ENCODE measurements around the gene MTG1. TPM values are rescaled to one million over a fixed set of nuclear protein-coding genes. Genes with fewer than 3 reads are reported as not detected.

The MTG1 gene
- total and polyA plus RNA-seq, 10 of the 15 experiments (the other 5 are each of a cell fraction or from before 2014, with no cell fraction given) = 6.2 to 104 (median 62.5) TPM

DNA sequence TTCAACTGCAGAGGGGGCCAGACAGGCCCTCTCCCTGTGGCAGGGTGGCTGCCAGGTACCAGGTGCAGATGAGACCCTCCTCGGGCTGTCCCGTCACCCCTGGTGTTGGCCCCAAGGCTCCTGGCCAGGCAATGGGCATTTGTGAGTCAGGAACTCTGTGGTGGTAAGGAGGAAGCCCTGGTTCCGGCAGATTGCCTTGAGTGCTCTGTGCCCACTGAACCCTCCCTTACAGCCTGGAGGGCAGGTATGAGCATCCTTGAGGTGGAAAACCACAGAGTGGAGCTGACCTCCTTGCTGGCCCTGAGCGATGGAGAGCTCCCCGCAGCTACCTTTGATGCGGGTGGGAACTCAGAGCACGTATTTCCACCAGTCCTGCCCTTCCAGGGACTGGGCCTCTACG, 12.9 kb upstream of the MTG1 start (continued):
- TF ChIP-seq E4F1 (IDR thresholded peaks at IDR 0.05; ENCODE audit: borderline replicate concordance, partially characterized antibody) = no peak
- no peak for TF ChIP-seq ZSCAN29 (IDR thresholded peaks at IDR 0.05)
- no peak for TF ChIP-seq IRF4 (IDR thresholded peaks at IDR 0.05; ENCODE audit: low read depth, low read length)
- TF ChIP-seq NKRF (conservative IDR thresholded peaks at IDR 0.05) = no peak

- 91% methylated on average over 4 of the region's 4 CpGs for WGBS (ENCODE audit: insufficient coverage, insufficient replicate concordance, low lambda C conversion rate, missing lambda C conversion rate)
- intact Hi-C loops (cut with micrococcal nuclease; ENCODE audit: unreplicated experiment) = no loop called here
- POLR2A ChIA-PET = no interaction called here
These were observed 10.4 kb upstream of the MTG1 start for GRCh38 chr10:133383551-133383950.

More at GRCh38 chr10:133383551-133383950, 10.4 kb upstream of the MTG1 start:
- ChIA-PET CTCF (no interaction called here), SMC1A (ENCODE audit: uncharacterized antibody, unreplicated experiment) (no interaction called here), RAD21 (ENCODE audit: unreplicated experiment) (no interaction called here)
- Histone ChIP-seq H3K36me3 (ENCODE audit: control insufficient read depth in 2 of 2, insufficient read depth in 2 of 2, low read length in 1 of 2) (no peaks in the 10 kb centered on the region), H3K4me2 (ENCODE audit: control insufficient read depth, insufficient read depth) (no peak overlapping the region), H3K4me3 (no peak overlapping the region), H2AFZ (ENCODE audit: control insufficient read depth, low read depth, low read length) (no peak overlapping the region), H3K9ac (ENCODE audit: control insufficient read depth, insufficient read depth, low read length) (no peak overlapping the region), H3K4me1 (ENCODE audit: control insufficient read depth, insufficient read depth, low read length) (peaks cover 9% of the 10 kb centered on the region), H3K9me3 (replicated peaks; ENCODE audit: control insufficient read depth, insufficient read depth, low read length) (no peaks in the 10 kb centered on the region), H3K79me2 (ENCODE audit: control insufficient read depth, insufficient read depth, low read length) (peaks cover 5% of the 10 kb centered on the region), H4K20me1 (ENCODE audit: control insufficient read depth, insufficient read depth) (no peaks in the 10 kb centered on the region), H3K27me3 (replicated peaks in 1 of 2; ENCODE audit: control insufficient read depth in 2 of 2, insufficient read depth in 2 of 2, low read length in 1 of 2) (no peaks in the 10 kb centered on the region), H3K27ac (ENCODE audit: control insufficient read depth, insufficient read depth) (no peak overlapping the region)
- no peak for FAIRE-seq
- in situ Hi-C loops (cut with MboI) = no loop called here
- TF ChIP-seq JUNB (IDR thresholded peaks at IDR 0.05) (no peak), CREM (IDR thresholded peaks at IDR 0.05; ENCODE audit: low read depth) (no peak), CBFB (IDR thresholded peaks at IDR 0.05; ENCODE audit: low read depth) (no peak), POLR2AphosphoS2 (IDR thresholded peaks at IDR 0.05; ENCODE audit: low read depth, low read length) (no peak), NRF1 (conservative IDR thresholded peaks at IDR 0.05; ENCODE audit: low read depth, low read length) (no peak)
- no peak for ATAC-seq
- BruUV-seq (replicated peaks) = no TSS peak
- no peak for DNase-seq (ENCODE audit: low read depth, low spot score)
